Testis (tissue), 2 donors: ENCODE data around the gene CREB3.

Experiments
- CTCF ChIP-seq, 3 experiments: fragments of 450-650 bp in 2 of 3; fragments of 200-600 bp in 1 of 3; sonication (generic) in 1 of 3; IDR thresholded peaks; one replicate each; pipeline ENCODE4 v1.5.1; 2016 to 2019; ENCODE audit warnings: antibody characterized with exemption in 3 of 3, mild to moderate bottlenecking in 2 of 3, moderate library complexity in 1 of 3
- POLR2A ChIP-seq: fragments of 450-650 bp; IDR thresholded peaks from one replicate; pipeline ENCODE4 v1.6.1; 2017; ENCODE audit warnings: antibody characterized with exemption, mild to moderate bottlenecking, moderate library complexity

GRCh38 chr9:35691334-35691650 lies 41.2 kb upstream of the CREB3 start:
- no peak for TF ChIP-seq POLR2A
- TF ChIP-seq CTCF (IDR thresholded peaks at IDR 0.05): no peak
